Loucy (cell line): ENCODE results near the gene WDR7.

Experiments used
- H2AFZ ChIP-seq: fragments of 200-600 bp; sonication (generic); 2 replicates; pipeline ENCODE4 v1.6.0; 2016; ENCODE audit warnings: antibody characterized with exemption, mild to moderate bottlenecking, low read length, moderate library complexity
- H3F3A ChIP-seq: fragments of 200-600 bp; 2 replicates; pipeline ENCODE4 v1.6.0; 2016; ENCODE audit warnings: antibody characterized with exemption, low read depth, mild to moderate bottlenecking
- H3K27me3 ChIP-seq: fragments of 200-600 bp; sonication (generic); 2 replicates; pipeline ENCODE4 v1.6.1; 2014; ENCODE audit warnings: low read length, mild to moderate bottlenecking; ENCODE audit not compliant: insufficient read depth, poor library complexity, severe bottlenecking
- H3K36me3 ChIP-seq: fragments of 200-600 bp; sonication (generic); 2 replicates; pipeline ENCODE4 v1.6.1; 2016; ENCODE audit warnings: low read length; ENCODE audit not compliant: insufficient read depth
- H3K4me1 ChIP-seq: fragments of 200-600 bp; sonication (generic); 2 replicates; pipeline ENCODE4 v1.5.1; 2014; ENCODE audit warnings: low read length, mild to moderate bottlenecking; ENCODE audit not compliant: insufficient read depth, poor library complexity, severe bottlenecking
- H3K4me2 ChIP-seq: fragments of 200-600 bp; sonication (generic); 2 replicates; pipeline ENCODE4 v1.6.0; 2014; ENCODE audit warnings: antibody characterized with exemption, low read length, low read depth, mild to moderate bottlenecking; ENCODE audit not compliant: poor library complexity, severe bottlenecking
- H3K4me3 ChIP-seq: fragments of 200-600 bp; sonication (generic); 2 replicates; pipeline ENCODE4 v1.5.1; 2014; ENCODE audit warnings: low read length, mild to moderate bottlenecking, mixed read lengths; ENCODE audit not compliant: poor library complexity, severe bottlenecking
- H3K79me2 ChIP-seq: fragments of 200-600 bp; sonication (generic); 2 replicates; pipeline ENCODE4 v1.6.1; 2014; ENCODE audit warnings: low read length; ENCODE audit not compliant: insufficient read depth
- H3K9ac ChIP-seq: fragments of 200-600 bp; sonication (generic); 2 replicates; pipeline ENCODE4 v1.6.0; 2014; ENCODE audit warnings: mild to moderate bottlenecking, low read depth, low read length, moderate library complexity; ENCODE audit not compliant: poor library complexity, severe bottlenecking
- H3K9me2 ChIP-seq: fragments of 200-600 bp; sonication (generic); replicated peaks from 2 replicates; pipeline ENCODE4 v1.6.1; 2016; ENCODE audit warnings: low read depth, low read length, mixed read lengths
- H3K9me3 ChIP-seq: fragments of 200-600 bp; sonication (generic); 2 replicates; pipeline ENCODE4 v1.6.1; 2014; ENCODE audit warnings: mild to moderate bottlenecking, antibody characterized with exemption, low read length, low read depth; ENCODE audit not compliant: insufficient read depth
- H4K20me1 ChIP-seq: fragments of 200-600 bp; sonication (generic); 2 replicates; pipeline ENCODE4 v1.6.0; 2014; ENCODE audit warnings: antibody characterized with exemption, low read length, mild to moderate bottlenecking; ENCODE audit not compliant: insufficient read depth, poor library complexity, severe bottlenecking
- CTCF ChIP-seq: fragments of 200-600 bp; sonication (generic); conservative IDR thresholded peaks from 2 replicates; pipeline ENCODE4 v1.5.1; 2014; ENCODE audit warnings: mild to moderate bottlenecking, antibody characterized with exemption, low read length
- EZH2phosphoT487 ChIP-seq: fragments of 200-600 bp; IDR thresholded peaks from 2 replicates; pipeline ENCODE4 v1.6.1; 2018; ENCODE audit warnings: antibody characterized with exemption, mild to moderate bottlenecking, moderate library complexity, borderline replicate concordance

The WDR7 gene

GRCh38 chr18:57051657-57052044 lies 400.5 kb downstream of the WDR7 start:
- H3K79me2 ChIP-seq: no peaks in the 10 kb centered on the region
- H3K4me1 ChIP-seq: peaks cover 7% of the 10 kb centered on the region
- no peak overlapping the region for H3K4me2 ChIP-seq
- no peaks in the 10 kb centered on the region for H3K27me3 ChIP-seq
- no peaks in the 10 kb centered on the region for H4K20me1 ChIP-seq
- no peaks in the 10 kb centered on the region for H3K36me3 ChIP-seq
- no peaks in the 10 kb centered on the region for H3K9me3 ChIP-seq
- TF ChIP-seq EZH2phosphoT487 (no peak), CTCF (no peak)
- no peaks in the 10 kb centered on the region for H3K9me2 ChIP-seq
- H2AFZ ChIP-seq: no peak overlapping the region
- H3F3A ChIP-seq: no peaks in the 10 kb centered on the region
- H3K4me3 ChIP-seq: no peak overlapping the region
- H3K9ac ChIP-seq: no peak overlapping the region

GRCh38 chr18:57052173-57052572 lies 401.0 kb downstream of the WDR7 start:
- Histone ChIP-seq H2AFZ (no peak overlapping the region), H3F3A (no peaks in the 10 kb centered on the region), H4K20me1 (no peaks in the 10 kb centered on the region), H3K36me3 (no peaks in the 10 kb centered on the region), H3K27me3 (no peaks in the 10 kb centered on the region), H3K9me3 (no peaks in the 10 kb centered on the region), H3K9ac (no peak overlapping the region), H3K9me2 (no peaks in the 10 kb centered on the region), H3K79me2 (no peaks in the 10 kb centered on the region), H3K4me3 (no peak overlapping the region), H3K4me1 (peaks cover 7% of the 10 kb centered on the region), H3K4me2 (no peak overlapping the region)
- TF ChIP-seq CTCF (peak; percentile 41), EZH2phosphoT487 (no peak)

- H3K4me2 ChIP-seq: no peak overlapping the region
- no peaks in the 10 kb centered on the region for H3K36me3 ChIP-seq
- H3K9me3 ChIP-seq: no peaks in the 10 kb centered on the region
- no peaks in the 10 kb centered on the region for H4K20me1 ChIP-seq
- no peaks in the 10 kb centered on the region for H3K9me2 ChIP-seq
- no peaks in the 10 kb centered on the region for H3K79me2 ChIP-seq
- no peak overlapping the region for H3K4me3 ChIP-seq
- no peaks in the 10 kb centered on the region for H3K27me3 ChIP-seq
- no peaks in the 10 kb centered on the region for H3F3A ChIP-seq
- peaks cover 7% of the 10 kb centered on the region for H3K4me1 ChIP-seq
- H3K9ac ChIP-seq: no peak overlapping the region
- no peak overlapping the region for H2AFZ ChIP-seq
- TF ChIP-seq EZH2phosphoT487 (no peak), CTCF (no peak)
Measured at GRCh38 chr18:57052759-57053158, 401.6 kb downstream of the WDR7 start.
